Measurements from ENCODE around the gene EPB41L2. TPM values are rescaled to one million over a fixed set of nuclear protein-coding genes. Genes with fewer than 3 reads are reported as not detected.

Gene EPB41L2
- polyA plus RNA-seq, 3 donors: 10.1 to 127 (median 75.7) TPM

- no peak overlapping the region for H3K27ac ChIP-seq (ENCODE audit: low read depth, low read length)
- 67 to 80% (median 68%) methylated on average over 2 of the region's 2 CpGs for WGBS, 3 donors
Measured at GRCh38 chr6:131042664-131043063, 20.4 kb downstream of the EPB41L2 start.

GRCh38 chr6:131041814-131042213 lies 21.2 kb downstream of the EPB41L2 start:
- no peak overlapping the region for H3K27ac ChIP-seq (ENCODE audit: low read depth, low read length)
- WGBS, 3 donors: 75 to 87% (median 82%) methylated on average over 2 of the region's 2 CpGs

GRCh38 chr6:131040866-131041265 lies 22.2 kb downstream of the EPB41L2 start:
- no peak overlapping the region for H3K27ac ChIP-seq (ENCODE audit: low read depth, low read length)
- 72 to 82% (median 79%) methylated on average over 4 of the region's 4 CpGs for WGBS, 3 donors

- WGBS, 3 donors: 88 to 91% (median 90%) methylated on average over 4 of the region's 4 CpGs
- H3K27ac ChIP-seq (ENCODE audit: low read depth, low read length): no peak overlapping the region
Measured at GRCh38 chr6:131039345-131039680, 23.7 kb downstream of the EPB41L2 start.

GRCh38 chr6:131038597-131039344 lies 24.3 kb downstream of the EPB41L2 start:
- WGBS, 3 donors: 50 to 65% (median 52%) methylated on average over 5 of the region's 5 CpGs
- no peak overlapping the region for H3K27ac ChIP-seq (ENCODE audit: low read depth, low read length)

- 81 to 88% (median 81%) methylated on average over 8 of the region's 8 CpGs for WGBS, 3 donors
- H3K27ac ChIP-seq (ENCODE audit: low read depth, low read length): no peak overlapping the region
Measured at GRCh38 chr6:131037194-131037897, 25.7 kb downstream of the EPB41L2 start.

GRCh38 chr6:131036601-131037000 lies 26.4 kb downstream of the EPB41L2 start:
- WGBS, 3 donors: 84 to 94% (median 84%) methylated on average over 2 of the region's 2 CpGs
- H3K27ac ChIP-seq (ENCODE audit: low read depth, low read length): no peak overlapping the region

GRCh38 chr6:131036143-131036542 lies 26.9 kb downstream of the EPB41L2 start:
- H3K27ac ChIP-seq (ENCODE audit: low read depth, low read length): no peak overlapping the region
- 79 to 86% (median 82%) methylated on average over 3 of the region's 3 CpGs for WGBS, 3 donors

GRCh38 chr6:131035582-131035981 lies 27.5 kb downstream of the EPB41L2 start:
- 86 to 93% (median 90%) methylated on average over 1 of the region's 1 CpG for WGBS, 3 donors
- H3K27ac ChIP-seq (ENCODE audit: low read depth, low read length): no peak overlapping the region

- no peak overlapping the region for H3K27ac ChIP-seq (ENCODE audit: low read depth, low read length)
- 75 to 92% (median 77%) methylated on average over 1 of the region's 1 CpG for WGBS, 3 donors
Measured at GRCh38 chr6:131033631-131034030, 29.4 kb downstream of the EPB41L2 start.

GRCh38 chr6:131029626-131030297 lies 33.3 kb downstream of the EPB41L2 start:
- H3K27ac ChIP-seq (ENCODE audit: low read depth, low read length): no peak overlapping the region
- 61 to 74% (median 68%) methylated on average over 7 of the region's 7 CpGs for WGBS, 3 donors

- no peak overlapping the region for H3K27ac ChIP-seq (ENCODE audit: low read depth, low read length)
- 64 to 86% (median 85%) methylated on average over 2 of the region's 2 CpGs for WGBS, 3 donors
Measured at GRCh38 chr6:131027326-131027725, 35.7 kb downstream of the EPB41L2 start.

- 95 to 98% (median 97%) methylated on average over 1 of the region's 1 CpG for WGBS, 3 donors
- H3K27ac ChIP-seq (ENCODE audit: low read depth, low read length): no peak overlapping the region
Measured at GRCh38 chr6:131026243-131026642, 36.8 kb downstream of the EPB41L2 start.

GRCh38 chr6:131024565-131024964 lies 38.5 kb downstream of the EPB41L2 start:
- WGBS, 3 donors: 94 to 96% (median 96%) methylated on average over 6 of the region's 6 CpGs

GRCh38 chr6:131023834-131024504 lies 39.1 kb downstream of the EPB41L2 start:
- H3K27ac ChIP-seq (ENCODE audit: low read depth, low read length): no peak overlapping the region
- WGBS, 3 donors: 57 to 71% (median 63%) methylated on average over 3 of the region's 3 CpGs

More at GRCh38 chr6:131024565-131024964, 38.5 kb downstream of the EPB41L2 start:
- H3K27ac ChIP-seq (ENCODE audit: low read depth, low read length): no peak overlapping the region

GRCh38 chr6:131022691-131023090 lies 40.4 kb downstream of the EPB41L2 start:
- whole genome bisulfite sequencing, 3 donors: 57 to 70% (median 60%) methylated on average over 4 of the region's 4 CpGs
- H3K27ac ChIP-seq (ENCODE audit: low read depth, low read length): no peak overlapping the region

GRCh38 chr6:131017962-131018361 lies 45.1 kb downstream of the EPB41L2 start:
- 96 to 100% (median 99%) methylated on average over 3 of the region's 3 CpGs for WGBS, 3 donors
- no peak overlapping the region for H3K27ac ChIP-seq (ENCODE audit: low read depth, low read length)

- no peak overlapping the region for H3K27ac ChIP-seq (ENCODE audit: low read depth, low read length)
- 35 to 44% (median 44%) methylated on average over 3 of the region's 3 CpGs for WGBS, 3 donors
Measured at GRCh38 chr6:131015630-131016263, 47.3 kb downstream of the EPB41L2 start.
